ENCODE results near the gene KDM3A.

The KDM3A gene

DNA sequence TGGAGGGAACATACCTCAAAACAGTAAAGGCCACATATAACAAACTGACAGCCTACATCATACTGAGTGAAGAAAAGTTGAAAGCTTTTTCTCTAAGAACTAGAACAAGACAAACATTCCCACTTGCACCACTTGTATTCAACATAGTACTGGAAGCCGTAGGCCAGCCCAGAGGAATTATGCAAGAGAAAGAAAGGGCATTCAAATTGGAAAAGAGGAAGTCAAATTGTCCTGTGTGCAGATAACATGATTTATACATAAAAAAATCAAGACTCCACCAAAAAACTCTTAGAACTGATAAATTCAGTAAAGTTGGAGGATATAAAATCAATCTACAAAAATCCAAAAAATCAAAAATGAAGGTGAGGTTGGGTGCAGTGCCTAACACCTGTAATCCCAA lies 8.0 kb upstream of the KDM3A start:
- no peak for DNase-seq

DNA sequence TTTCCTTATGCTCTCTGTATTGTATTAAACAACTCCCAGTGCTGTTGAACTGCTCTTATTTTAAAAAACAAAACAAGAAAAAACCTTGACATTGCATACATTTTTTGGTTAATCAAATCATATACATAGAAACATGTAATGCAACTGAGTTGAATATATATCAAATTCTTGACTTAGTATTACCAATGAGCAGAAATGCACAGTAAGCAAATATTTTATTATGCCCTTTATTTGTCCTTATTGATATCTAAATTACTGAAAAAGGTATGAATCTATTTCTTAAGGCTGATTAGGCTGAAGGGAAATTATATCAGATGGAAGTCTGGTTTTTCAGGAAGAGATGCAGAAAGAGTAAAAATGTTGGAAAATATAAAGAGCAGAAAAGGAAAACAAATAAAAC lies 6.9 kb upstream of the KDM3A start:
- no peak for DNase-seq

DNA sequence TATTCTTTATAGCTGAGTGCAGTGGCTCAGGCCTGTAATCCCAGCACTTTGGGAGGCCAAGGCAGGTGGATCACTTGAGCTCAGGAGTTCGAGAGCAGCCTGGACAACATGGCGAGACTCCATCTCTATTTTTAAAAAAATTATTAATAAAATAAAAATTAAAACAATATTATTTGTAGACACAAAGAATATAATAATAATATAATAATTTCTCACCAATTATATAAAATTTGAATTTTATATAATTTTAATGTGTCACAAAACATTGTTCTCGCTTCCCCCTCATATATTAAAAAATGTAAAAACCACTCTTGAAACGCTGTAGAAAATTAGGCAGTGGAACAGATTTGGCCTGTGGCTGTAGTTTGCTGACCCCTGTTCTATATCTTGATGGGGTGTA lies 5.6 kb upstream of the KDM3A start:
- no peak for DNase-seq

DNA sequence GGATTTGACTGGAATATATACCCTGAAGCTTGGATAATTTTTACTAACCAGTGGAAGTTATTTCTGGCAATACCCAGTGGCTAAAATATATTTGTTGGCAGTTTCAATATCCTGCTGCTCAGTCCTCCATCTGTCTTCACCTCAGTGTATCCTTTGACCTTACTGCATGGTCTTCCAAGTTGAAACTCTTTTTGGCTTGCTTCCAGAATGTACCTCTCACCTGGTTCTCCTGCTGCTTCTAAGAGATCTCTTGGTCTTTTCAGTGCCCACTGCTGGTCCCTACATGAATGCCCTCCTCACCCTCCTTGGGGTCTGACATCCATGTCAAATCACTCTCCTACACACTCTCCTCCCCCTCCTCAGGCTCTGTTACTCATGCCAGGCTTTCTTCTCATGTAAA lies 4.8 kb upstream of the KDM3A start:
- no peak for DNase-seq

DNA sequence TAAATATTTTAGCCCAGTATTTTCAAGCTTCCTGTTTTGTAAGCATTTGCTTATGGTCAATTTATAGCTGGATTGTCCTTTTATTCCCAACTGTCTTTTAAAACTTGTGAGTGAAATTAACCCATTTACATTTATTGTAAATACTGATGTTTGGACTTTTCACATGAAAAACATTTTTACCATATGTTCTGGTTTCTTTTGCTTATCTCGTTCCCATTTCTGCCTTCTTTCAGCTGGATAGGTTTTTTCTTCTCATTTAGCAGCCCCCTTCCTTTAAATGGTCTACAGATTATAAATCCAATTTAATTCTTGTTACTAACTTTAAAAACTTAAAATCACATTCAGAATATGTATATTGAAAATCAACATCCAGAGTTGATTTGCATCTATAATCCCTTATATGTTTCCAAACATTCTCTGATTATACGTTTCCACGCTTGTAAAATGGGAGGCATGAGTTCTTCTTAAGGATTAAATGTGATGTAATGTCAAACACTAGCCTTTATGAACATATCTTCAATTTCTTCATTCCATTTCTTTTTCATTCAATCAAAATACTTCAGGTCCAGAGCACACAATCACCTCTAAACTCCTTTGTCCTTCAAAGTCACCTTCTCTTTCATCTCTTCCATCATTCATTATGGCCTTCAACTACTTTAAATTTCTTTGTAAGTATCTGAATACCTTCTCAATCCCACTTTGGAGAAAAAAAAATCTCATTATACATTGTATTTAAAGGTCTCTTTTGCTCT lies 1.1 kb upstream of the KDM3A start:
- no peak for DNase-seq

DNA sequence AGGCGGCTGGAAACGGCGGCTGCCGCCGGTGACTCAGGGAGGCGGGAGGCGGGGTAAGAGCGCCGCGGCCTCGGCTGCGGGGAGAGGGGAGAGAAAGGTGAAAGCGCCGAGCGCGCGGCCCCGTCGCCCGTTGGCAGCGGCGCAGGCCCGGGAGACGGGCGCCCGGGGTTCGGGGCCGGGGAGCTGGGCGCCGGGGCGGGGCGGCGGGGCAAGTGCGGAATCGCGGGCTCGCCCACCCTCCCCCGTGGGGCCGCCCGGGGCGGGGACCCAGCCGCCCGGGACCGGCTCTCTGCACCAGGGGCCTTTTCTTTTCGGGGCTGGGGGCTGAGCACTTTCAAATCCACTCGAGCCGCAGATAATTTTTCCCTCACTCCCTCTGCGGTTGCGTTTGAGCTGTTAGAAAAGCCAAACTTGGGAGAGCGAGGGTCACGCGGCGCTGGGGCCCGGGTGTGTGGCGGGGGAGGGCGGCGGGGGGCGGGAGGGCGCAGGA lies 266 bp downstream of the KDM3A start:
- DNase-seq: no peak

DNA sequence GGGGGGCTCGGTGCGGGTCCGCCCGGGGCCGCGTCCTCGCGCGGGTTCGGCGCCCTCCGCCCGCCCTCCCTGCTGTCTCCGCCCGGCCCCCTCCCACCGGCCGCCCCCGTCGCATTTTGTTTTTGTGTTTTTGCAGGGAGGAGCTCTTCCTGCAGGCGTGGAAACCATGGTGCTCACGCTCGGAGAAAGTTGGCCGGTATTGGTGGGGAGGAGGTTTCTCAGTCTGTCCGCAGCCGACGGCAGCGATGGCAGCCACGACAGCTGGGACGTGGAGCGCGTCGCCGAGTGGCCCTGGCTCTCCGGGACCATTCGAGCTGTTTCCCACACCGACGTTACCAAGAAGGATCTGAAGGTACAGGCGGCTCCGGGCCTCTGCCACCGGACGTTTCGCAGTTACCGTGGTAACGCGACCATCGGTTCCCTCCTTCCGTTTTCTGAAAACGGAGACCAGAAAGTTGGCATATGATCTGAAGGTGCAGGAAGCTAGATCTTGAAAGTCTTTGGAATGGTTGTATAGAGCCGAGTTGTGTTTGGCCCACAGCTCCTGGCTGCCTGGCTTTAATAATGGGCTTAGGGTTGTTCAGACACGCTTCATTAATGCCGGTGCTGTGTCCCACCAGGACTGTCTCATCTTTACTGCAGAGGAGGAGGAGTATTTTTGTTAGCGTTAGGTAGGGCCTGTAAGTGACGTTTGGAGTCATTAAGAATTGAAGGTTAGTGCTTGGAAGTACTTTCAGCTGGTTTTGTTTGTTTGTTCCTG lies 891 bp downstream of the KDM3A start:
- DNase-seq: peak; percentile 26 to 60

DNA sequence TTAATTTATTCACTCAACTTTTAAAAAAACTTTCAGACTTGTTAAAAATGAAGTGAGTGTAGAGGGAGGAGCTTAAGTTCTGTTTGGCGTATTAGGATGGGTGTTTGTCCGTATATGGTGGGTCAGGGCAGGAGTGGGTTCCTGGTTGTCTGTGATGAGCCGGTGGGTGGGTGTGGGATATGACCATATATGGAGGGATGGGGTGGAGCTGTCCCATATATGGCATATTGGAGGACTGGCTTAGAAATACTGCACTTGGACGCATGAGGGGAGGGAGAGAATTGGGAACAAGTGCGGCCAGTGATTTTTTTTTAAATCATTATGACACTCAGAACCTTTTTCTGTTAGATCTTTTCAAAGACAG lies 1.5 kb downstream of the KDM3A start:
- peak; percentile 5 to 21 for DNase-seq

DNA sequence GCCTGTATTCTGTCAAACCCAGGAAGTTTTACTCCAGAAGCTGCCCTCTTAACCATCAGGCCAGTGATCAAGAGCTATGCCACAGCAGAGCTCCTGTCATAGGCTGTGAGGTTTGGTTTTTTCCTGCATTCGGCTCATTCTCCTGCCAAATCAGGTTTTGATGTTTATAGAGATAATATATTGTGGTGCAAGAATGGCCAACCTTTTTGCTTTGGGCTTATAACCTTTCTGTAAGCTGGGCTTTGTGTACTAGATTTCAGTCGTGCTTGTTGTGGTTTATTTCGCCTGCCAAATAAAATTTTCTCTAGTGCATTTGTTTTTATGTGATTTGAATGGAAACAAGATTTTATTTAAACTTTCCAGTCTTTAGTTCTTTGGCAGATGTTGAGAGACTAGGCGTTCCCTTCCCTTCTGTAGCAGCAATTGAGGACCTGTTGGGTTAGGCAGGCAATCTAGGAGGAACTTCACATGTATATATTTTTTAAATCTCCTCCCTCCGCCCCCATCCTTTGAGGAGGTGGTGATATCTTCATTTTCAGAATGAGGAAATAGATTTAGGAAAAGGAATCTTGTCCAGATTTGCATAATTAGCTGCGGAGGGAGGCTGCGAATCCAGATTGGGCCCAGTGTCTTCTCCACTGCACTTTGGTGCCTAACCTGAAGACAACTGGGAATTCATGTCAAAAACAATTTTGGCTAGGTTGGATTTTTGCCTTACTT lies 2.6 kb downstream of the KDM3A start:
- DNase-seq: no peak

DNA sequence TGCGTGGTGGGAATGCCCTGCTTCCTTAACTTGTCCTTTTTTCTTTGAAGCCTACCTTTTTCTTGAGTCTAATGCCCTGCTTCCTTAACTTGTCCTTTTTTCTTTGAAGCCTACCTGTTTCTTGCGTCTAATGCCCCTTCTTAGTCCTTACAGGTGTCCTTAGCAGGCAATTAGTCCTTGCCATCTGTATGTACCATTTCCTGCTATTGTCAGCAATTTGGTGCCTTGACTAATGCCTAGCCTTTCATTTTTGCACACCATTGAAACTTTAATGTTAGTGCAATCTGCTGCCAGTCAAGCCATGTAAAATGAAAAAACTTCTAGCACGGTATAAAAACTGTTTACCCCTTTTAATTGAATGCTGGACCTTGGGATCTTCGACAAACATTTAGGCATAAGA lies 4.3 kb downstream of the KDM3A start:
- DNase-seq: no peak

DNA sequence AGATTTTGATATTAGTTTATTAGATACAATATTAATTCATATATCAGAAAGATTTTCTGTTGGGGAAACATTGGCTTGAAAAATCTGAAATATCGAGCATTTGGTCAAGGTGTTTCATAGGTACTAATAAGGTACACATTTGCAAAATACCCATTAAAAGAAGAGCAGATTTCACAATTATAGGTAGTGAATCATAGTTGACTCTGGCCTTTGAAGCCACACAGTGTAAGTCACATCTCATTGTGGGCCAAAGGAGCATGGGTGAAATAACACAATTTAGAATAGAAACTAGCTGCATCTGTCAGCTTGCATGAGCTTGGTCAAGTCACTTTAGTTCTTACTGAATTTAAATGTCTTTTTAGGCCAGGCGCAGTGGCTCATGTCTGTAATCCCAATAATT lies 4.9 kb downstream of the KDM3A start:
- no peak for DNase-seq

DNA sequence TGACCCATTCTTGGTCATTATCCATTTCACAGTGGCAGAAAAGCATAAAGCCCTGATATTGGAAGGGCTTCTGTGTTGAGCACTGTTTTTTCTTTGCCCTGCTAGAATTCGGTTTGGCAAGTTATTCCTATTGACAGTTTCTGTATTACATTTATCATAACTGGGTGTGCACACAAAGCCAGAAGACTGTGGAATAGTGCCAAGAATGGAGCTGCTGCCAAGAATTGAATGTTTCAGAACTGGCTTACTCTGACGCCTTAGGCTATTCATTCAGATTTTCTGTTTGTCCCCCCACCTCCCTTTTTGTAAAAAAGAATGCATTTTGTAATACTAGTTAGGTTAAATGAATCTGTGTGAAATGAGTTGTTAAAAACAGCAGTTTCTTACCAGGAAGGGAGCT lies 12.7 kb downstream of the KDM3A start:
- DNase-seq: no peak

DNA sequence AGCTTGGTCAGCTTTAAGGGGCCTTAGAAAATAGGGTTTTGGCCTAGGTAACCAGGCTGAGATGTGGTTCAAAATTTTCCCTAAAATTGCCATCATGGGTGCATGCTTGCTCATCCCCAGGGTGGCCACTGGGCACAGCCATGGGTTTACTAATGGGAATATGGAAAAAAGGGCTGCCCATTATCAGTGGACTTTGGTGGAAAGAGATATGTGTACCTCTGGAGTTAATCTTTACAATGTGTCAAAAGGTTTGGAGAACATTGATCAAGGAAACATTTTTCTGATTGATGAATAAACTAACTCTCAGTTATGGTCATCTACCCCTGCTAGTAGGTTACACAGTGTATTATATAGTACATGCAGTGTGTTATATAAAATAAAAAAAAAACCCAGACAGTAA lies 13.1 kb downstream of the KDM3A start:
- no peak for DNase-seq

DNA sequence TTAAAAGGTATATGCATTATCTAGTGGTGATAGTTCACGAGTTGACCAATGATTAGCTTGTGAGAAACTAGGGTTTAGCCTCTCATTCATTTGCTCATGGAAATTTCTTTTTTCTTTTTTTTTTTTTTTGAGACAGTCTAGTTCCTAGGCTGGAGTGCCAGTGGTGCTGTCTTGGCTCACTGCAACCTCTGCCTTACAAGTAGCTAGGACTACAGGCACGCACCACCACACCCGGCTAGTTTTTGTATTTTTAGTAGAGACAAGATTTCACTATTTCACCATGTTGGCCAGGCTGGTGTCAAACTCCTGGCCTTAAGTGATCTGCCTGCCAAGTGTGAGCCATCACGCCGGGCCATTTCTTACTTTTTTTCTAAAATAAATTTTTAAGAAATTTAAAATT lies 14.0 kb downstream of the KDM3A start:
- no peak for DNase-seq

DNA sequence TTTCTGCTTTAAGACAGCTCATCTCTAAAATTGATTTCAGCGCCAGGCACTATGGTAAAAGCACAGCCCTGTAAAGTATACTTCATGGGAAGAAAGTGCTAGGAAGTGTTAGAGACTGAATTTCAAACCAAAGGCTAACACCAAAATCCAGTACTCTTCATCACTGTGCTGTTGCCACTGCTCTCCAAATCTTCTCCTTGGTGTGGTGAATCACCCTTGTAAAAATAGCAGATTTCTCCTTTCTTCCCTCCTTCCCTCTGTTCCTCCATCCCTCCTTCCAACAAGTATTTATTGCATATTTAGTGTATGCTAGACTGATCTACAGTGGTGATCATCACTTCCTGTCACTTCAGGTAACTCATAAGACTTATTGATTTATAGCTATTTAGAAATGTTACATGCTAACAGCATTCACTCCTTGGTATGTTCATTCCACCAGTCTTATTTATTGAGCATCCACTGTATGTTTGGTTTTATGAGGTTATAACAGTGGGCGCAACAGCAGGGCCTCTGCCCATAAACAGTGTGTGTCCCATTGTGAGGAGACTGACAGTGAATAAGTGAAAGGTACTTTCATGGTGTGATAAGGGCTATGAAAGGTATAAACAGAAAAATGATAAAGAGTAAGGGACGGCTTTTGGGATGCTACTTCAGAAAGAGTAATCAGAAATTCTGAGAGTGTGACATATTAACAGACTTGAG lies 20.0 kb downstream of the KDM3A start:
- no peak for DNase-seq

DNA sequence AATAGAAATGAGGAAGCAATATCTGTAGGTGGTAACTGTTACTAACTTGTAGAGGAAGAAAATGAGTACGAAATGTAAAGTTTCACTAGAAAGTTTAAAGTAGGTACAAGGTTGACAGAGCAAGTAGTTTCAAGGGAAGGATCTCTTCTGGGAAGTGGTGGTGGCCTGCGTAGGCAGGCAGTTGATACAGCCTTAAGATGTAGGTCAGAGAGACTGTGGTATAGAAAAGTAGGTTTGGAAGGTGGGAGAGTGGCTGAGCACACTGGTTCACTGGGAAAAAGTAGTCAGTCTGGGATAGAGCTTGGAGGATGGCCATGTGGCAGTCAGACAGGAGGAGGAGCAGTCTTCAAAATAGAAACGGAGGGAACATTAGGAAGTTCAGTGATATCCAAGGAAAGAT lies 23.5 kb downstream of the KDM3A start:
- DNase-seq: no peak

DNA sequence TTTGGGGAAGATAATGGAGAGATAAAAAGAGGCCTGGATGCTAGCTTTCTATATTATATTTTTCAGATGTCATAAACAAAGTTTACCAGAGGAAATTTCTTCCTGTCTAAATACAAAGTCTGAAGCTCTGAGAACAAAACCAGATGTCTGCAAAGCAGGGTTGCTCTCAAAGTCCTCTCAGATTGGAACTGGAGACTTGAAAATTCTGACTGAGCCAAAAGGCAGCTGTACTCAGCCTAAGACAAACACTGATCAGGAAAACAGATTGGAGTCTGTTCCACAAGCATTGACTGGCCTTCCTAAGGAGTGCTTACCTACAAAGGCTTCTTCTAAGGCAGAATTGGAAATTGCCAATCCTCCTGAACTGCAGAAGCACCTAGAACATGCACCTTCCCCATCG lies 25.1 kb downstream of the KDM3A start:
- DNase-seq: no peak

DNA sequence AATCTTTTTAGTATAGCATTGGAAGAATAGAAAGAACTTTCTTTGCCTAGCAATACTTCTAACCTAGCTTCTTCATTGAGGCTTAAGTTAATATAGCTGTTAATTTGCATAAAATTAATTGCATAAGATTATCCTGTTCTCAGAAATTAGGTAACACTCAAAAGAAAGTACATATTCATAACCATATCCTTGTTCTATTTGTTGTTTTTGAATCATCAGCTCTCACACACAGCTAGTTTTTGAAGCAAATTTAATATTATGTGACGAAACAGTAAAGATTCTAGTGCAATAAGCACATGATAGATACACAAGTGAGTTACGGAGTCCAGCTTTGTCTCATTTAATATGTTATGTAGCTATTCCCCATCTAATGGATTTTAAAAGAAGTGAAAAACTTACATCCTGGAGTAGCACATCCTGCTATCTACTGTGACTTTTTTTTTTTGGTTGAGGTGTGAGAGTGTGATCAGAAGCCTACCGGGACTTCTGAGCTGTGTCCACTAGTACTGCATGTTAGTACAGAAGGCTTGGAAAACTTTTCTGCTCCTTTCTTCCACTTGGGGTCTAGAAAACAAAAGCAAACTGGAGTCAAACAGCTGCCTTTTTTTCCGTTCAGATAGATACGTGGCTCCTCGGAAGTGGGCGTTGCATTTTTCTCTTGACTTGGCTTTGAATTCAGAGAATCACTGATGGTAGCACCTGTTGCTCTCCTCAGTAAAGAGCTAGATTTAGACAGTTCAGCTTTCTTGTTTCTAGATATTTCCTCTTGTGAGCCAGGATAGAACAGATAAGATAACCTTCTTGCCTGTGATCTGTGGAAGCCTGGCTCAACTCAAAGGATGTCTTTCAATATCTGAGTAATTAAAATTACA lies 27.2 kb downstream of the KDM3A start:
- DNase-seq: no peak

DNA sequence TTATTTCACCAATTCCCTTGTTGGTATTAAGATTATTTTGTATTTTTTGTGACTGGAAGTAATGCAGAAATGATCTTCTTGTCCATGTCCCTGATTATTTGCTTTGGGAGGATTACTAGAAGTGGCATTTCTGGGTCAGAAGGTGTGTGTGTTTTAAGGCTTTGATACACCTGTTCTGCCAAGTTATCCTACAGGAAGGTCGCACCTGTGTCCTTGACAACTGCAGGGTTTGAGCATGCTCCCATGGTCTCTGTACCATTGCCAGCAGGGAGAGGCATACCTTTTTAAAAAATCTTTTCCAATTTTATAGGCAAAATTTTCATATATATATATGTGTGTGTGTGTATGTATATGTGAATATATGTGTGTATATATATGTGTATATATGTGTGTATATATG lies 29.7 kb downstream of the KDM3A start:
- no peak for DNase-seq

DNA sequence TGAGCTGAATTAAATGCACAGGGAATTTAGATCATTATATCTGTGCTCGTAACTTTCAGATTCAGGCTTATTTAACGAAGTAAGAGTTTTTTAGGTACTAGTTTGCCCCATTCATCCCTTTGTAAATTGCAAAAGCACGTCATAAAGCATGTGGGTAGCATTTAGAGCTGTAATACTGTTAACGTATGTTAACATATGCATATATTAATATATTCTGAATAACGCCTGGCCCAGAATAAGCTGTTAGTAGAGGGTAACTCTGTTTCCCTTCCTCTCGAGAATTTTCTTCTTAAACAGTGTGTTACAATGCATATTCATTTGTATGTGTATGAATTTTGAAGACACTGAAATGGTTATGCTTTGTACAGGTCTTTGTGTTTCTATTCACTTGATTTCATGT lies 30.5 kb downstream of the KDM3A start:
- DNase-seq: no peak

DNA sequence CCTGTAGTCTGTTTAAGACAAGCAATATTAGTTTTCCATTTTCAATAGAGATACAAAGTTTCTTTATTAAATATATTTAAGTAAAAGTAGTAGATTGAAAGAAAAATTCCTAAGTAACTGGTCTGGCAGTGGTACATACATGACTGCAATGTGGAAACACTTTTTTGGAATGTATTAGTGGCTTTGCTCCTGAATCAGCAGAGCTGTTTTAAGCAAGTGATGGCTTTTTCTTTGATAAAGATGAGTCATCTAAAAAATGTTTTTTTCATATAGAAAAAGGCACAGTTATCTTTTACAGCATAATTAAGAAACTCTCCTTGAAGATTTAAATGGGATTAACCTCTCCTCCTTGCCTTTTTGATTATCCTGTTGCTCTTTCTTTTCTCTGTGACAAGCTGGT lies 34.9 kb downstream of the KDM3A start:
- DNase-seq: no peak

DNA sequence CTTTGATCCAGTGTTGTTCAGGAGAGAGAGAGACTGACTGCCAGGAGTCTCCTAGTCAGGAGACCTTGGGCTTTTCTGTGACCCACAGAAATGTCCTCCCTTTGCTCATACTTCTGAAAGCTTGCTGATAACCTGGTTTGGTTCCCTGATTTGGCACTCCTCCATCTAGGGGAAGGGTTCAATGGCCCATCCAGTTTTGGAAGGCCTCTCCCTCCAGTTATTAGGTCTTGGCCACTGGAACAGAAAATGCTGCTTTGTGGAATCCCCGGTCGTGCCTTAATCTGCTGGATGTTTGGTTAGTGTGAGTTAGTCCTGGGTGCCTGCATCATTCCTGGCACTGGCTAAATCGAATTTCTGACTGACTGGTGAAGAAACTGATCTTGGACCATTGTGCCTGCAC lies 35.7 kb downstream of the KDM3A start:
- DNase-seq: no peak
